Activated CD8-positive, alpha-beta T cell treated with anti-CD3 and anti-CD28 coated beads for 36 hours (primary cell): ENCODE measurements around the gene LGALS9. TPM values are rescaled to one million over a fixed set of nuclear protein-coding genes. Genes with fewer than 3 reads are reported as not detected.

ENCODE experiments used
- ATAC-seq: fragments of 200-7000 bp; cut with Tn5 transposase; one replicate; pipeline ENCODE4 v1.10.0; 2021; ENCODE audit warnings: mild to moderate bottlenecking, moderate library complexity
- CTCF ChIA-PET: fragments of 350-600 bp; sonication (Branson Sonifier 250); formaldehyde crosslinking; loops from one replicate; lab custom pipeline; 2021; ENCODE audit warnings: antibody characterized with exemption; lab: Charles Lee
- POLR2A ChIA-PET: fragments of 350-600 bp; sonication (Branson Sonifier 250); formaldehyde crosslinking; loops from one replicate; lab custom pipeline; 2021; ENCODE audit warnings: antibody characterized with exemption; lab: Charles Lee
- DNase-seq: peaks from one replicate; pipeline ENCODE4 v3.0.0-alpha.2; 2020
- H3K27ac Mint-ChIP-seq: one replicate; pipeline ENCODE4 v1.8.0; 2021; ENCODE audit warnings: mild to moderate bottlenecking, mixed read lengths
- H3K27me3 Mint-ChIP-seq: one replicate; pipeline ENCODE4 v1.8.0; 2021; ENCODE audit warnings: mixed read lengths
- H3K36me3 Mint-ChIP-seq: one replicate; pipeline ENCODE4 v1.8.0; 2021; ENCODE audit warnings: low read depth, mixed read lengths
- H3K4me1 Mint-ChIP-seq: one replicate; pipeline ENCODE4 v1.8.0; 2021; ENCODE audit warnings: low read depth, mixed read lengths
- H3K4me3 Mint-ChIP-seq: one replicate; pipeline ENCODE4 v1.8.0; 2021; ENCODE audit warnings: mild to moderate bottlenecking, moderate library complexity, mixed read lengths
- H3K9me3 Mint-ChIP-seq: one replicate; pipeline ENCODE4 v1.8.0; 2021; ENCODE audit warnings: mixed read lengths
- intact Hi-C: fragments of 100-400 bp; cut with micrococcal nuclease; formaldehyde crosslinking; loops from one replicate; pipeline ENCODE4 v1.10.0; 2022
- total RNA-seq, 2 experiments: library from RNA; stranded (reverse); gene quantifications; one replicate each; pipeline ENCODE4 v1.2.3, GENCODE V29; 2021
- TF ChIP-seq, protein P1 (sequence below): fragments of 200-600 bp; IDR thresholded peaks from one replicate; pipeline ENCODE4 v1.8.0; 2022; ENCODE audit warnings: antibody characterized with exemption, mild to moderate bottlenecking

LGALS9 gene
- total RNA-seq, 2 experiments from 2014 or later = 17.3 to 18.4 TPM

DNA sequence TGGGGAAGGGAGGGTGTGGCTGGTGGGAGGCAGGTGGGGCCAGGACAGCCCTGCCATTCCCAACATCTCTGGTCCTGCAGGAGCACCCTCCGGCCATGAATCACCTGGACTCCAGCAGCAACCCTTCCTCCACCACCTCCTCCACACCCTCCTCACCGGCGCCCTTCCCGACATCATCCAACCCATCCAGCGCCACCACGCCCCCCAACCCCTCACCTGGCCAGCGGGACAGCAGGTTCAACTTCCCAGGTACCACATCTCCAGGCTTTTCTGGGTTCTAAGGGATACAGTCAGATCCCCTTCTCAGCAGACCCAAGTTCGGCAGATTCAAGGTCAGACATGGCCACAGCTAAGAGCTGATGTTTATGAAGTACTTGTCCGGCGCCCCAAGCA is 33.8 kb upstream of the LGALS9 start:
- Mint-ChIP-seq H3K9me3 (no peaks in the 10 kb centered on the region), H3K36me3 (peaks cover 22% of the 10 kb centered on the region), H3K27ac (no peak overlapping the region)

DNA sequence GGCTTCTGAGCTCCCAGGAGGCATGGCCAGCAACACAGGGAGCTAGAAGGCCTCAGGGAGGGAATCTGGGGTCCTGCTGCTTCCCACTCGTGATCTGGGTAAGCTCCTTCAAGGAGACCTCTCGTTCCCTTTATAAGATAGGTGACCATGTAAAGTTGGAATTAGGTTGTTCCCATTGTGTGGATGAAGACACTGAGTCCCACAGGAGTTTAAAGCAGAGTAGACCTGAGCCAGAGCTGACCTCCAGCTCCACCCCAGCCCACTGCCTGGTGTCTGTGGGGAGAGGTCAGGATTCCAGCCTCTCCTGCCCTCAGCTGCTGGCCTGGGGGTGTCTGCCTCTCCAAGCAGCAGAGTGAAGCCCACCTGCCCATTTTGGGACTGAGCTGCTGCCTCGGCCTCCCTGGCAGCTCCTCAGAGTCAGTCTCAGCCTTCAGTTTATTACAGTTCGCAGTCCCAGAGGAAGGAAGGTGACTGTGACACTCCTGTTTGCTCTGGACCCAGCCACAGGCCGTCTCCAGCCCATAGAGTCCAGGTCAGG is 33.1 kb upstream of the LGALS9 start:
- H3K4me3 Mint-ChIP-seq = no peak overlapping the region
- H3K9me3 Mint-ChIP-seq = no peaks in the 10 kb centered on the region
- ChIA-PET CTCF (interaction anchor here (0.8 to 11.1 kb wide), 10 partner anchors 19 to 360 kb away, joined by 3 to 161 read pairs (median 32); partner anchors contain the start of gene KSR1), POLR2A (interaction anchor here (1.2 kb wide), 1 partner anchor 140 kb away, joined by 4 read pairs; no protein-coding TSS in a partner anchor)
- DNase-seq (no peak), ATAC-seq (no peak)
- H3K27me3 Mint-ChIP-seq = no peaks in the 10 kb centered on the region
- no peak overlapping the region for H3K27ac Mint-ChIP-seq
- intact Hi-C loops = loop anchor here (5.0 kb wide), 2 partner anchors 141 to 216 kb away; partner anchors contain the start of gene KSR1
- TF ChIP-seq, protein P1, sequence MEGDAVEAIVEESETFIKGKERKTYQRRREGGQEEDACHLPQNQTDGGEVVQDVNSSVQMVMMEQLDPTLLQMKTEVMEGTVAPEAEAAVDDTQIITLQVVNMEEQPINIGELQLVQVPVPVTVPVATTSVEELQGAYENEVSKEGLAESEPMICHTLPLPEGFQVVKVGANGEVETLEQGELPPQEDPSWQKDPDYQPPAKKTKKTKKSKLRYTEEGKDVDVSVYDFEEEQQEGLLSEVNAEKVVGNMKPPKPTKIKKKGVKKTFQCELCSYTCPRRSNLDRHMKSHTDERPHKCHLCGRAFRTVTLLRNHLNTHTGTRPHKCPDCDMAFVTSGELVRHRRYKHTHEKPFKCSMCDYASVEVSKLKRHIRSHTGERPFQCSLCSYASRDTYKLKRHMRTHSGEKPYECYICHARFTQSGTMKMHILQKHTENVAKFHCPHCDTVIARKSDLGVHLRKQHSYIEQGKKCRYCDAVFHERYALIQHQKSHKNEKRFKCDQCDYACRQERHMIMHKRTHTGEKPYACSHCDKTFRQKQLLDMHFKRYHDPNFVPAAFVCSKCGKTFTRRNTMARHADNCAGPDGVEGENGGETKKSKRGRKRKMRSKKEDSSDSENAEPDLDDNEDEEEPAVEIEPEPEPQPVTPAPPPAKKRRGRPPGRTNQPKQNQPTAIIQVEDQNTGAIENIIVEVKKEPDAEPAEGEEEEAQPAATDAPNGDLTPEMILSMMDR = no peak
- peaks cover 20% of the 10 kb centered on the region for H3K36me3 Mint-ChIP-seq
- H3K4me1 Mint-ChIP-seq = peaks cover 12% of the 10 kb centered on the region

More for the DNA sequence above, 33.8 kb upstream of the LGALS9 start:
- intact Hi-C loops = loop anchor here (5.0 kb wide), 2 partner anchors 140 to 215 kb away; partner anchors contain the start of gene KSR1
- H3K4me1 Mint-ChIP-seq = peaks cover 12% of the 10 kb centered on the region
- no peak overlapping the region for H3K4me3 Mint-ChIP-seq
- no peak for DNase-seq
- no peaks in the 10 kb centered on the region for H3K27me3 Mint-ChIP-seq
- POLR2A ChIA-PET = interaction anchor here (1.2 kb wide), 1 partner anchor 139 kb away, joined by 4 read pairs; no protein-coding TSS in a partner anchor
- CTCF ChIA-PET = interaction anchor here (1.3 to 11.1 kb wide), 4 partner anchors 27 to 360 kb away, joined by 3 to 161 read pairs (median 82); no protein-coding TSS in a partner anchor
- ATAC-seq = no peak
- TF ChIP-seq, protein P1 = no peak

DNA sequence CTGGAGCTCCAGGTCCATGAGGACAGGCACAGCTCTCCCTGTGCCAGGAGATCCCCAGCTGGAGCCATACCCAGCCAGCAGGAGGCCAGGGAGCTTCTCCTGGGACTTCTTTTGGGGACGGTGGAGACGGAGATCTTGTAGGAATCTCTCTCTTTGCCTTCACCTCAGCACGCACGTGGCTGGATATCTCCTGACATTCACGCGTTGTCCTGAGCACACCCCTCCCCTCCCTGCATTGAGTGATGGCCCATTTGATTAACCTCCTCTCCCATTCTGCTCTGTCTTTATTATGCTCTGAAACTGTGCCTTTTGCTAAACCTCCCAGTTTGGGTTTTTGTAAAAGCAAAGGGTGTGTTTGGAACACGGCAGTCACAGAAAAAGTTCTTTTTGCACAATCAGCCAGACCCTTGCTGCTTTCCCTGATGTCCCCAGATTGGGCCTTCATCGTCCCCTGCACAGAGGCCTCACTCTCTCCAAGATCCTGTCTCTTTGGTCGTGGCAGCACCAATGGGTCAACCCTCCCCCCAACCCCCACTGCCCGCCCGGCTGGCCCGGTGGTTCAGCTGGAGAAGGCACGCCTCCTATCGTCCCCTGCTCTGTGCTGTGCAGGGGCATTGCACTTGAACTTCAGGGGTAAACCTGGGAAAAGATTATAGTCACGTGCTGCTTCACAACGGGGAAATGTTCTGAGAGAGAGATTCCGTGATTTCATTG is 32.5 kb upstream of the LGALS9 start:
- no peak for DNase-seq
- peaks cover 20% of the 10 kb centered on the region for H3K36me3 Mint-ChIP-seq
- H3K9me3 Mint-ChIP-seq = no peaks in the 10 kb centered on the region
- ChIA-PET POLR2A (interaction anchor here (0.7 to 1.3 kb wide), 2 partner anchors 54 to 127 kb away, joined by 3 to 4 read pairs; no protein-coding TSS in a partner anchor), CTCF (interaction anchor here (0.8 to 11.1 kb wide), 20 partner anchors 9 to 361 kb away, joined by 3 to 161 read pairs (median 20); partner anchors contain the start of gene KSR1)
- no peaks in the 10 kb centered on the region for H3K27me3 Mint-ChIP-seq
- intact Hi-C loops = loop anchor here (5.0 kb wide), 2 partner anchors 141 to 216 kb away; partner anchors contain the start of gene KSR1
- no peak overlapping the region for H3K27ac Mint-ChIP-seq
- no peak overlapping the region for H3K4me3 Mint-ChIP-seq
- H3K4me1 Mint-ChIP-seq = peaks cover 15% of the 10 kb centered on the region
- TF ChIP-seq, protein P1 = no peak
- no peak for ATAC-seq

DNA sequence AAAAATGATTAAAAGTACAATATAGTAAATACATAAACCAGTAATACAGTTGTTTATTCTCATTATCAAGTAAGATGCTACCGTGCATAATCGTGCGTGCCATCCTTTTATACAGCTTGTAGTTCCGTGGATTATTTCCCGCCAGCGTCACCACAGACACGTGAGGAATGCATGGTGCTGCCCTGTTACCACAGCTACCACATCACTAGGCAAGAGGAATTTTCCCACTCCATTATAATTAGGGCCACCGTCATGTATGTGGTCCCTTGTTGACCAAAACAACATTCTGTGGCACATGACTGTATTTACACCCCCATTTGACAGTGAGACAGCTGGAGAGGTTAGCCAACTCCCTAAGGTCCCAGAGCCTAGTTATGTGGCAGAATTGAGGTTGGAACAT is 30.5 kb upstream of the LGALS9 start:
- POLR2A ChIA-PET = no interaction called here
- CTCF ChIA-PET = interaction anchor here (0.8 to 11.1 kb wide), 43 partner anchors 9 to 363 kb away, joined by 3 to 161 read pairs (median 8); partner anchors contain the start of genes KSR1 and LYRM9
- H3K27ac Mint-ChIP-seq = no peak overlapping the region

More for the DNA sequence above, 30.5 kb upstream of the LGALS9 start:
- Mint-ChIP-seq H3K4me3 (no peak overlapping the region), H3K4me1 (peaks cover 8% of the 10 kb centered on the region), H3K27me3 (no peaks in the 10 kb centered on the region), H3K36me3 (peaks cover 29% of the 10 kb centered on the region), H3K9me3 (no peaks in the 10 kb centered on the region)
- TF ChIP-seq, protein P1 = no peak
- ATAC-seq (no peak), DNase-seq (no peak)
- intact Hi-C loops = loop anchor here (2.0 to 10.0 kb wide), 4 partner anchors 52 to 366 kb away; no protein-coding TSS in a partner anchor
